ENCODE results near the gene SPATS2.

- TF ChIP-seq CTCF (IDR thresholded peaks at IDR 0.05) (no peak), POLR2A (IDR thresholded peaks at IDR 0.05) (no peak)
Observed at GRCh38 chr12:49478949-49479664, 111.8 kb downstream of the SPATS2 start.

Measured in heart left ventricle (tissue), 13 donors.